Heart right ventricle (tissue), 16 donors: Measurements from ENCODE around the gene TMEM38B. TPM values are rescaled to one million over a fixed set of nuclear protein-coding genes. Genes with fewer than 3 reads are reported as not detected.

Experiments
- ATAC-seq, 8 donors: fragments of 200-7000 bp; cut with Tn5 transposase; one replicate each; pipeline ENCODE4 v1.9.1; 2020; ENCODE audit warnings: mild to moderate bottlenecking in 8 of 8, moderate library complexity in 8 of 8, moderate number of reproducible peaks in 1 of 8
- DNase-seq, 2 donors: peaks; one replicate each; pipeline ENCODE4 v3.0.0-alpha.2; 2020
- H3K27ac ChIP-seq, 10 donors: fragments of 200-600 bp; sonication (generic) in 2 of 10; one replicate each; pipeline versions ENCODE4 v1.5.0 to v1.8.0; 2020 to 2022; ENCODE audit warnings: mild to moderate bottlenecking in 3 of 10
- H3K27me3 ChIP-seq, 7 donors: fragments of 200-600 bp; one replicate each; pipeline ENCODE4 v1.8.0; 2021 to 2022; ENCODE audit warnings: mild to moderate bottlenecking in 2 of 7
- H3K36me3 ChIP-seq, 9 donors: fragments of 200-600 bp; sonication (generic) in 1 of 9; one replicate each; pipeline versions ENCODE4 v1.5.0 to v1.8.0; 2020 to 2022; ENCODE audit warnings: mild to moderate bottlenecking in 2 of 9
- H3K4me1 ChIP-seq, 9 donors: fragments of 200-600 bp; sonication (generic) in 1 of 9; one replicate each; pipeline versions ENCODE4 v1.5.0 to v1.8.0; 2020 to 2022; ENCODE audit warnings: mild to moderate bottlenecking in 4 of 9
- H3K4me3 ChIP-seq, 10 donors: fragments of 200-600 bp; sonication (generic) in 2 of 10; one replicate each; pipeline versions ENCODE4 v1.5.0 to v1.8.0; 2020 to 2022; ENCODE audit warnings: mild to moderate bottlenecking in 7 of 10, moderate library complexity in 2 of 10
- H3K9me3 ChIP-seq, 11 donors: fragments of 200-600 bp in 10 of 11; sonication (generic) in 2 of 11; one replicate each; pipeline versions ENCODE4 v1.5.0 to v1.8.0; 2013 to 2022; ENCODE audit warnings: mild to moderate bottlenecking in 2 of 11, control low read depth in 1 of 11, moderate library complexity in 1 of 11
- WGBS, 2 donors: extraction: QIAGEN DNeasy Blood & Tissue Kit; methylation state at CpG; one replicate each; pipeline ENCODE4 v1.1.7; 2013; ENCODE audit warnings: inconsistent platforms in 1 of 2; 5-methylcytosine and 5-hydroxymethylcytosine counted together
- intact Hi-C, 10 donors: fragments of 100-400 bp; cut with DNase I; formaldehyde crosslinking; loops; one replicate each; pipeline versions ENCODE4 v1.11.1 to v1.14.2; 2022
- polyA plus RNA-seq, 2 donors: library from polyadenylated mRNA; stranded (reverse); fragments of 200-250 nt; gene quantifications; one replicate each; pipeline ENCODE4 v1.2.3, GENCODE V29; 2013
- total RNA-seq, 10 donors: library from RNA; stranded (reverse); fragmentation: NEBNext Ultra II Directional in 3 of 10; extraction: Animal tissue kit (Norgen Biotek cat#: 25700) in 3 of 10; gene quantifications; one replicate each; pipeline versions ENCODE4 v1.2.1 to v1.2.4, GENCODE V29; 2021 to 2023
- TF ChIP-seq, protein P1 (sequence below), 9 donors: fragments of 200-600 bp; sonication (generic) in 2 of 9; IDR thresholded peaks; one replicate each; pipeline versions ENCODE4 v1.5.0 to v1.8.0; 2021 to 2022; ENCODE audit warnings: antibody characterized with exemption in 9 of 9, mild to moderate bottlenecking in 5 of 9, moderate library complexity in 1 of 9
- donor health status: Arrhythmogenic right ventricular cardiomyopathy.
- donor health status: ischemic (EF 13 %, LVEDD 7.1; RV severe dilation, severe dysfunction).
- donor health status: healthy with polysubstance abuse.
- donor health status: DM: no; HTN: yes; CAD: no.
- donor health status: DM: no; HTN: no; CAD: no.
- donor health status: ischemic (EF 25% LVEDD 6.9; RV normal size, moderate dysfunction).
- donor health status: ischemic (EF 25% LVEDD 5.7; RV mildly dilated, moderate dysfunction).
- donor health status: healthy.
- donor health status: DM: yes; HTN: yes; CAD: no.
- donor health status: Ischemic cardiomyopathy.
- donor health status: ischemic (EF 35%, LVEDD 5.7; RV mildly dilated, moderate dysfunction).
- donor health status: nonischemic (EF 11% LVEDD 7.7; RV severe dilation, severe dysfunction).
- donor health status: DM: yes; HTN: yes; CAD: no.
- donor health status: PGD.
- donor health status: ischemic (EF 29% LVEDD 5.4; RV normal size, mild dysfunction).
- donor health status: nonischemic (EF 23%, LVEDD 6.1; RV moderate dilation, normal function).

The TMEM38B gene
- total and polyA plus RNA-seq, 12 donors = 13.5 to 68.4 (median 53.0) TPM

DNA sequence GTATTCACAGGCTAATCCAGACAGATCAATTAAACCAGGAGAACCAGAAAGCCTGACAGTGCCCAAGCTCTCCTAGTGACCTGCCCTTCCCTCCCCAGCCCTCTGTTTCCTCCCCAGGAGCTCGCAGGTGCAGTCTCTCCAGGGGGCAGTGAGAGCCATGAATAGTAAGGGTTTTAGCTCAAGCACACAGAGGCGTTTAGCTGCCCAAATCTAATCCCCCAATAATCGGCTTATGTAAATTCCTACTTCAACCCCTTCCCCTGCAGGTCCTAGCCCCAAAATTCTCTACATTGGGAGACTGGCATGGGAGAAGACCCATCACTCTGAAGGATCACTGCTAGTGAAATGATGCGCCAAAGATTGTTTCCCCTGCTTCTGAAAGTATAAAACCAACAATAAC is 42.5 kb upstream of the TMEM38B start:
- H3K4me1 ChIP-seq = peaks cover 0 to 11% (median 11%) of the 10 kb centered on the region in 9 donors
- no peak overlapping the region for H3K27ac ChIP-seq
- ATAC-seq (no peak), DNase-seq (no peak)
- intact Hi-C loops = loop anchor here in 3 of 10 donors (10.0 kb wide), 1 partner anchor 63 kb away; no protein-coding TSS in a partner anchor
- WGBS, 2 donors = 65 to 74% methylated on average over 4 of the region's 4 CpGs
- TF ChIP-seq, protein P1, sequence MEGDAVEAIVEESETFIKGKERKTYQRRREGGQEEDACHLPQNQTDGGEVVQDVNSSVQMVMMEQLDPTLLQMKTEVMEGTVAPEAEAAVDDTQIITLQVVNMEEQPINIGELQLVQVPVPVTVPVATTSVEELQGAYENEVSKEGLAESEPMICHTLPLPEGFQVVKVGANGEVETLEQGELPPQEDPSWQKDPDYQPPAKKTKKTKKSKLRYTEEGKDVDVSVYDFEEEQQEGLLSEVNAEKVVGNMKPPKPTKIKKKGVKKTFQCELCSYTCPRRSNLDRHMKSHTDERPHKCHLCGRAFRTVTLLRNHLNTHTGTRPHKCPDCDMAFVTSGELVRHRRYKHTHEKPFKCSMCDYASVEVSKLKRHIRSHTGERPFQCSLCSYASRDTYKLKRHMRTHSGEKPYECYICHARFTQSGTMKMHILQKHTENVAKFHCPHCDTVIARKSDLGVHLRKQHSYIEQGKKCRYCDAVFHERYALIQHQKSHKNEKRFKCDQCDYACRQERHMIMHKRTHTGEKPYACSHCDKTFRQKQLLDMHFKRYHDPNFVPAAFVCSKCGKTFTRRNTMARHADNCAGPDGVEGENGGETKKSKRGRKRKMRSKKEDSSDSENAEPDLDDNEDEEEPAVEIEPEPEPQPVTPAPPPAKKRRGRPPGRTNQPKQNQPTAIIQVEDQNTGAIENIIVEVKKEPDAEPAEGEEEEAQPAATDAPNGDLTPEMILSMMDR (IDR thresholded peaks at IDR 0.05) = no peak
- peaks cover 0 to 19% (median 6%) of the 10 kb centered on the region in 7 donors for H3K27me3 ChIP-seq
- no peak overlapping the region for H3K4me3 ChIP-seq
- H3K9me3 ChIP-seq = no peaks in the 10 kb centered on the region
- H3K36me3 ChIP-seq = no peaks in the 10 kb centered on the region

DNA sequence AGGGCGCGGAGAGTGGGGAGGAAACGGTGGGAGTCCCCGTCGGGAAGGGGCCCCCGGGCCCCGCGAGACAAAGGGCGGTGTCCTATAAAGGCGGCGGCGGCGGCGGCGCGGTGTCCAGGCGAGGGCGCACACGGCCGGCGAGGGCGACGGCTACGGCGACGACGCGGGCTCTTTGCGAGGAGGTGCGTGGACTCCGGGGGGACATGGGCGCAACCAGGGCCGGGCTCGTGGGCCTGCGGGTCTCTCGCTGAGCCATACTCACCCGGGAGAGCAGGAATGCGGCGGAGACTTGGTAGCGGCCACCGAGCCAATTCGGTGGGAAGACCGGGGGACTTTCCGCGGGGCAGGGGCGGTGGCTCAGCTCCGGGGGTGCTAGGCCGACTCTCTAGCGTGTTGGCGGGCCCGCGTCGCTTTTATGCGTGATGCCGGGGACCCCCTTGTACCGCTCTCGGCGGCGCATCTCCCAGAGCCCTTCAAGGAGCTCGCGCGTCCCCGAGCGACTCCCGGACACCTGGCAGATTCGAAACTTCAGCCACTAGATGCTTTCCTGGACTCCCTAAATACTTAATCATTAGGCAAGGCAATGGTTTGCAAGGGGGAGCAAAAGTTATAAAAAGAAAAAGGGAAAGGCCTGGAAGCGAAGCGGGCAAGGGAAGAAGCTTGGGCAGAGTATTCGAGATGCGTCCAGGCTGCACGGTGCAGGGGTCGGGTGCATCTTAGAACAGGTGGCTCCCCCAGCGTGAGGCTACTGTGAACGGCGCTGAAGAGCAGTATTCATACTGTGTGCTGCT is 38.0 kb upstream of the TMEM38B start:
- Histone ChIP-seq H3K4me1 (peaks cover 0 to 16% (median 13%) of the 10 kb centered on the region in 9 donors), H3K4me3 (peak overlapping the region; percentile 16 to 75 (median 57)), H3K36me3 (no peaks in the 10 kb centered on the region), H3K9me3 (no peaks in the 10 kb centered on the region), H3K27ac (peak overlapping the region in 1 of 10 donors; percentile 20), H3K27me3 (peaks cover 0 to 36% (median 27%) of the 10 kb centered on the region in 7 donors)
- TF ChIP-seq, protein P1 (IDR thresholded peaks at IDR 0.05) = peak; percentile 20 to 66 (median 43)
- peak; percentile 5 to 48 for DNase-seq
- WGBS, 2 donors = 2% methylated on average over 74 to 75 of the region's 75 CpGs
- ATAC-seq = peak; percentile 79 to 94 (median 91)
- intact Hi-C loops = loop anchor here in 9 of 10 donors (1.0 to 10.0 kb wide), 6 partner anchors 58 to 1661 kb away; no protein-coding TSS in a partner anchor

DNA sequence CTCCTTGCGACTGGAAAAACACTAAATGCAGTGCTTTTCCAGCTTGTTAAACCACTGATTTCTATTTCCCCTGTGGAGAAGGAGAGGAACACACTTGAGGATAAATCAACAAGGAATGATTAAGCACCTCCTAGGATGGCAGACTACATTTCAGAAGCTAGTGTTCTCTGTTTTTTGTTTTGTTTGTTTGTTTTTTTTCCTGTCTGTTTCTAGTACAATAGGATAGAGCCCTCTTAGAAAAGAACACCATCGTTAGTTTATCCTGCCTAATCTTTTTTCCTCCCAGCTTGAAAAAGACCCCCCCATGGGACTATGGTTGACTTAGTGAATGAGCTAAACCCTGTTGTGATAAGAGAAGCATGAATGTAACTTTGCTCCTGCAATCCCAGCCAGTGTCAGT is 36.0 kb upstream of the TMEM38B start:
- Histone ChIP-seq H3K27ac (no peak overlapping the region), H3K4me1 (peaks cover 0 to 16% (median 13%) of the 10 kb centered on the region in 9 donors), H3K9me3 (no peaks in the 10 kb centered on the region), H3K4me3 (no peak overlapping the region), H3K27me3 (peaks cover 0 to 36% (median 27%) of the 10 kb centered on the region in 7 donors), H3K36me3 (no peaks in the 10 kb centered on the region)
- DNase-seq (no peak), ATAC-seq (no peak)
- 68 to 80% methylated on average over 2 of the region's 2 CpGs for WGBS, 2 donors
- intact Hi-C loops = loop anchor here in 7 of 10 donors (5.0 to 10.0 kb wide), 4 partner anchors 56 to 1659 kb away; no protein-coding TSS in a partner anchor
- TF ChIP-seq, protein P1 (IDR thresholded peaks at IDR 0.05) = no peak

DNA sequence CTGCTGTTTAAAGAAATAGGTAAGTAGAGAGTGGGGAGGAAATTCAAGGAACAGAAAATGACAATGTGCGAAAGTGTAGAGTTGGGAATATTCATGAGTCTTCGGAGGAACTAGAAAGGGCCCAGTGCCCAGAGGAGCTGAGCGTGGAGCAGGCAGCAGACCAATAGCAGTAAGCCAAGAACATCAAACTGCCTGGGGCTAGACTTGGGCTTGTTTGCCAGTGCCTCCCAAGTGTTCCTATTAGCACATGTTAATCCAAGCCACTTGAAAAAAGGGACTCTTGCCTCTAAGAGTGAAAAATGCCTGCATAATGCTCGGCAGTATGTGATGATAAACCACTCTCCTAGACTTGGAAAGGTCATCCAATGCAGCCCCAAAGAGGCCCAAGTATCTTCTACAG is 33.3 kb upstream of the TMEM38B start:
- H3K27ac ChIP-seq = no peak overlapping the region
- ATAC-seq (no peak), DNase-seq (no peak)
- peaks cover 0 to 36% (median 22%) of the 10 kb centered on the region in 7 donors for H3K27me3 ChIP-seq
- H3K4me1 ChIP-seq = peaks cover 0 to 13% (median 10%) of the 10 kb centered on the region in 9 donors
- no peaks in the 10 kb centered on the region for H3K36me3 ChIP-seq
- WGBS, 2 donors = 81 to 83% methylated on average over 4 of the region's 4 CpGs
- no peaks in the 10 kb centered on the region for H3K9me3 ChIP-seq
- intact Hi-C loops = no loop called here
- no peak overlapping the region for H3K4me3 ChIP-seq
- TF ChIP-seq, protein P1 (IDR thresholded peaks at IDR 0.05) = no peak
